ENCODE measurements around the gene CFAP57.

The CFAP57 gene

DNA sequence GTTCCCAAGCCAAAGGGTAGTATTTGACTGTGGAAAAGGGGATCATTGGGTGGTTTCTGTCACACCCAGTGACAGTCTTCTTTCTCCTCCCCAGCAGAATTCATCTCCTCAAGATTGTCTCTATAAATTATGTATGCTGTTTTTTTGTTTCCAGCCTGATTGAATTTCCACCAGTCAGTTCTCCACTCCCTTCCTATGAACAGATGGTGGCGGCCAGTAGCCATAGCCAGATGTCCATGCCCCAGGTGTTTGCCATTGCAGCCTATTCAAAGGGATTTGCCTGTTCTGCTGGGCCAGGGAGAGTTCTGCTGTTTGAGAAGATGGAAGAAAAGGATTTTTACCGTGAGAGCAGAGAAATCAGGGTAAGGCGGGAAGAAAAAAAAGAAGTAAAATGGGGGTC, 12.9 kb downstream of the CFAP57 start:
- H3K9me2 ChIP-seq (replicated peaks; ENCODE audit: insufficient read depth, low read length): no peaks in the 10 kb centered on the region
- no peak overlapping the region for H3K9ac ChIP-seq (ENCODE audit: low read length)
- no peaks in the 10 kb centered on the region for H3K36me3 ChIP-seq (ENCODE audit: low read length)
- no peak overlapping the region for H3K27ac ChIP-seq (ENCODE audit: low read depth, low read length)
- H2AFZ ChIP-seq (ENCODE audit: low read depth, low read length, severe bottlenecking): no peak overlapping the region
- H3K9me3 ChIP-seq (ENCODE audit: insufficient read depth, low read length): no peaks in the 10 kb centered on the region
- H4K20me1 ChIP-seq (ENCODE audit: low read depth, low read length): no peaks in the 10 kb centered on the region
- no peaks in the 10 kb centered on the region for H3F3A ChIP-seq (ENCODE audit: insufficient read depth)
- no peaks in the 10 kb centered on the region for H3K27me3 ChIP-seq (ENCODE audit: low read length)
- H3K4me3 ChIP-seq (ENCODE audit: insufficient read depth, low read length, poor library complexity, severe bottlenecking): no peak overlapping the region
- no peaks in the 10 kb centered on the region for H3K79me2 ChIP-seq (ENCODE audit: insufficient read depth, low read length)
- H3K4me2 ChIP-seq (ENCODE audit: low read depth, low read length, poor library complexity, severe bottlenecking): no peak overlapping the region
- TF ChIP-seq, protein P1, sequence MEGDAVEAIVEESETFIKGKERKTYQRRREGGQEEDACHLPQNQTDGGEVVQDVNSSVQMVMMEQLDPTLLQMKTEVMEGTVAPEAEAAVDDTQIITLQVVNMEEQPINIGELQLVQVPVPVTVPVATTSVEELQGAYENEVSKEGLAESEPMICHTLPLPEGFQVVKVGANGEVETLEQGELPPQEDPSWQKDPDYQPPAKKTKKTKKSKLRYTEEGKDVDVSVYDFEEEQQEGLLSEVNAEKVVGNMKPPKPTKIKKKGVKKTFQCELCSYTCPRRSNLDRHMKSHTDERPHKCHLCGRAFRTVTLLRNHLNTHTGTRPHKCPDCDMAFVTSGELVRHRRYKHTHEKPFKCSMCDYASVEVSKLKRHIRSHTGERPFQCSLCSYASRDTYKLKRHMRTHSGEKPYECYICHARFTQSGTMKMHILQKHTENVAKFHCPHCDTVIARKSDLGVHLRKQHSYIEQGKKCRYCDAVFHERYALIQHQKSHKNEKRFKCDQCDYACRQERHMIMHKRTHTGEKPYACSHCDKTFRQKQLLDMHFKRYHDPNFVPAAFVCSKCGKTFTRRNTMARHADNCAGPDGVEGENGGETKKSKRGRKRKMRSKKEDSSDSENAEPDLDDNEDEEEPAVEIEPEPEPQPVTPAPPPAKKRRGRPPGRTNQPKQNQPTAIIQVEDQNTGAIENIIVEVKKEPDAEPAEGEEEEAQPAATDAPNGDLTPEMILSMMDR (IDR thresholded peaks at IDR 0.05; ENCODE audit: insufficient read depth, low read length, poor library complexity, severe bottlenecking): no peak
- no peak for TF ChIP-seq EZH2phosphoT487 (conservative IDR thresholded peaks at IDR 0.05; ENCODE audit: low read length)

DNA sequence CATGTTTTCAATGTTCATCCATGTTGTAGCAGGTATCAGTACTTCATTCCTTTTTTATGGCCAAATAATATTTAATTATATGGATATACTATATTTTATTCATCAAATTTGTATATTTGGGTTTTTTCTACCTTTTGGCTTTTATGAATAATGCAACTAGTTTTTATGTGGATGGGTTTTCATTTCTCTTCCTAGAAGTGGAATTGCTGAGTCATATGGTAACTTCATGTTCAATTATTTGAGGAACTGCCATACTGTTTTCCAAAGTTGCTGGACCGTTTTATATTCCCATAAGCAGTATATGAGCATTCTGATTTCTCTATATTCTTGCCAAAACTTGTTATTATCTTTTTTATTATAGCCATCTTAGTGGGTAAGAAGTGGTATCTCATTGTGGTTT, 16.0 kb downstream of the CFAP57 start:
- no peak overlapping the region for H3K9ac ChIP-seq (ENCODE audit: low read length)
- H3K36me3 ChIP-seq (ENCODE audit: low read length): no peaks in the 10 kb centered on the region
- no peaks in the 10 kb centered on the region for H3K79me2 ChIP-seq (ENCODE audit: insufficient read depth, low read length)
- no peak overlapping the region for H3K4me3 ChIP-seq (ENCODE audit: insufficient read depth, low read length, poor library complexity, severe bottlenecking)
- H2AFZ ChIP-seq (ENCODE audit: low read depth, low read length, severe bottlenecking): no peak overlapping the region
- no peaks in the 10 kb centered on the region for H3K9me2 ChIP-seq (replicated peaks; ENCODE audit: insufficient read depth, low read length)
- no peaks in the 10 kb centered on the region for H3K9me3 ChIP-seq (ENCODE audit: insufficient read depth, low read length)
- no peaks in the 10 kb centered on the region for H4K20me1 ChIP-seq (ENCODE audit: low read depth, low read length)
- no peak for TF ChIP-seq EZH2phosphoT487 (conservative IDR thresholded peaks at IDR 0.05; ENCODE audit: low read length)
- TF ChIP-seq, protein P1 (IDR thresholded peaks at IDR 0.05; ENCODE audit: insufficient read depth, low read length, poor library complexity, severe bottlenecking): no peak
- H3K4me2 ChIP-seq (ENCODE audit: low read depth, low read length, poor library complexity, severe bottlenecking): no peak overlapping the region
- no peaks in the 10 kb centered on the region for H3F3A ChIP-seq (ENCODE audit: insufficient read depth)
- no peaks in the 10 kb centered on the region for H3K27me3 ChIP-seq (ENCODE audit: low read length)
- no peak overlapping the region for H3K27ac ChIP-seq (ENCODE audit: low read depth, low read length)

- no peaks in the 10 kb centered on the region for H4K20me1 ChIP-seq (ENCODE audit: low read depth, low read length)
- no peaks in the 10 kb centered on the region; the same call in 1 of the 2 replicates for H3K36me3 ChIP-seq (ENCODE audit: low read length)
- no peak overlapping the region for H3K9ac ChIP-seq (ENCODE audit: low read length)
- no peaks in the 10 kb centered on the region for H3K79me2 ChIP-seq (ENCODE audit: insufficient read depth, low read length)
- TF ChIP-seq EZH2phosphoT487 (conservative IDR thresholded peaks at IDR 0.05; ENCODE audit: low read length): no peak
- TF ChIP-seq, protein P1 (IDR thresholded peaks at IDR 0.05; ENCODE audit: insufficient read depth, low read length, poor library complexity, severe bottlenecking): no peak
- H3K27ac ChIP-seq (ENCODE audit: low read depth, low read length): no peak overlapping the region
- H3K4me3 ChIP-seq (ENCODE audit: insufficient read depth, low read length, poor library complexity, severe bottlenecking): no peak overlapping the region
- H3F3A ChIP-seq (ENCODE audit: insufficient read depth): no peaks in the 10 kb centered on the region
- no peak overlapping the region for H2AFZ ChIP-seq (ENCODE audit: low read depth, low read length, severe bottlenecking)
- no peak overlapping the region for H3K4me2 ChIP-seq (ENCODE audit: low read depth, low read length, poor library complexity, severe bottlenecking)
- H3K9me2 ChIP-seq (replicated peaks; ENCODE audit: insufficient read depth, low read length): no peaks in the 10 kb centered on the region
- H3K27me3 ChIP-seq (ENCODE audit: low read length): no peaks in the 10 kb centered on the region
- H3K9me3 ChIP-seq (ENCODE audit: insufficient read depth, low read length): peaks cover 8% of the 10 kb centered on the region; the same call in 1 of the 2 replicates
These were observed 22.4 kb downstream of the CFAP57 start for GRCh38 chr1:43194509-43194908.
